ES-I3 (cell line): ENCODE measurements around the gene ZSWIM8.
"Not testable (repeated sequence)": the region's sequence is repeated elsewhere in the genome, so short reads cannot be mapped to it uniquely, and the experiment has no call there.

ENCODE experiments used
- H3K36me3 ChIP-seq: 2 replicates; pipeline ENCODE4 v1.6.1; 2013; ENCODE audit warnings: mild to moderate bottlenecking, low read length, control low read depth, moderate library complexity; ENCODE audit not compliant: insufficient read depth
- H3K4me1 ChIP-seq: 2 replicates; pipeline ENCODE4 v1.6.1; 2013; ENCODE audit warnings: mild to moderate bottlenecking, control low read depth, low read length; ENCODE audit not compliant: insufficient read depth
- H3K9ac ChIP-seq: 2 replicates; pipeline ENCODE4 v1.6.1; 2013; ENCODE audit warnings: low read depth, mild to moderate bottlenecking, low read length, moderate library complexity
- H3K9me3 ChIP-seq: 2 replicates; pipeline ENCODE4 v1.6.1; 2013; ENCODE audit warnings: mild to moderate bottlenecking, low read length, moderate library complexity; ENCODE audit not compliant: control insufficient read depth, insufficient read depth

Gene ZSWIM8, protein sequence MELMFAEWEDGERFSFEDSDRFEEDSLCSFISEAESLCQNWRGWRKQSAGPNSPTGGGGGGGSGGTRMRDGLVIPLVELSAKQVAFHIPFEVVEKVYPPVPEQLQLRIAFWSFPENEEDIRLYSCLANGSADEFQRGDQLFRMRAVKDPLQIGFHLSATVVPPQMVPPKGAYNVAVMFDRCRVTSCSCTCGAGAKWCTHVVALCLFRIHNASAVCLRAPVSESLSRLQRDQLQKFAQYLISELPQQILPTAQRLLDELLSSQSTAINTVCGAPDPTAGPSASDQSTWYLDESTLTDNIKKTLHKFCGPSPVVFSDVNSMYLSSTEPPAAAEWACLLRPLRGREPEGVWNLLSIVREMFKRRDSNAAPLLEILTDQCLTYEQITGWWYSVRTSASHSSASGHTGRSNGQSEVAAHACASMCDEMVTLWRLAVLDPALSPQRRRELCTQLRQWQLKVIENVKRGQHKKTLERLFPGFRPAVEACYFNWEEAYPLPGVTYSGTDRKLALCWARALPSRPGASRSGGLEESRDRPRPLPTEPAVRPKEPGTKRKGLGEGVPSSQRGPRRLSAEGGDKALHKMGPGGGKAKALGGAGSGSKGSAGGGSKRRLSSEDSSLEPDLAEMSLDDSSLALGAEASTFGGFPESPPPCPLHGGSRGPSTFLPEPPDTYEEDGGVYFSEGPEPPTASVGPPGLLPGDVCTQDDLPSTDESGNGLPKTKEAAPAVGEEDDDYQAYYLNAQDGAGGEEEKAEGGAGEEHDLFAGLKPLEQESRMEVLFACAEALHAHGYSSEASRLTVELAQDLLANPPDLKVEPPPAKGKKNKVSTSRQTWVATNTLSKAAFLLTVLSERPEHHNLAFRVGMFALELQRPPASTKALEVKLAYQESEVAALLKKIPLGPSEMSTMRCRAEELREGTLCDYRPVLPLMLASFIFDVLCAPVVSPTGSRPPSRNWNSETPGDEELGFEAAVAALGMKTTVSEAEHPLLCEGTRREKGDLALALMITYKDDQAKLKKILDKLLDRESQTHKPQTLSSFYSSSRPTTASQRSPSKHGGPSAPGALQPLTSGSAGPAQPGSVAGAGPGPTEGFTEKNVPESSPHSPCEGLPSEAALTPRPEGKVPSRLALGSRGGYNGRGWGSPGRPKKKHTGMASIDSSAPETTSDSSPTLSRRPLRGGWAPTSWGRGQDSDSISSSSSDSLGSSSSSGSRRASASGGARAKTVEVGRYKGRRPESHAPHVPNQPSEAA (N-terminal part only)

GRCh38 chr10:73785211-73785720 is at the start of gene ZSWIM8:
TSS of gene ZSWIM8 (plus strand) at chr10:73785606. CDS start at chr10:73785879, 273 bp downstream.
- 0 out of 2 replicates have a peak, but pooled peaks cover 4% of the 10 kb centered on the region for H3K4me1 ChIP-seq
- H3K9ac ChIP-seq, result peak within 1 kb of the TSS; percentile 82
- H3K9me3 ChIP-seq, result no peaks in the 10 kb centered on the region
- peaks cover 3% of the 10 kb centered on the region for H3K36me3 ChIP-seq

- not testable (repeated sequence) for H3K9me3 ChIP-seq, H3K36me3 ChIP-seq, H3K9ac ChIP-seq
- H3K4me1 ChIP-seq, result peaks cover 18% of the 10 kb centered on the region
Measured at GRCh38 chr10:73740501-73741254, 44.7 kb upstream of the ZSWIM8 start.

DNA sequence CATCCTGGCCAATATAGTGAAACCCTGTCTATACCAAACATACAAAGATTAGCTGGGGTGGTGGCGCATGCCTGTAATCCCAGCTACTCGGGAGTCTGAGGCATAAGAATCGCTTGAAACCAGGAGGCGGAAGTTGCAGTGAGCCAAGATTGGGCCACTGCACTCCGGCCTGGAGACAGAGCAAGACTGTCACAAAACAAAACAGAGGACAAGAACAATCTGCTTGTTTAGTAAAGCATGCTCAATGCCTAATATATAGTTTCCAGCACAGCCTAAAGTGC is 43.0 kb upstream of the ZSWIM8 start:
- Histone ChIP-seq H3K9me3 (no peaks in the 10 kb centered on the region), H3K9ac (no peak overlapping the region), H3K36me3 (peaks cover 6% of the 10 kb centered on the region; the same call in 1 of the 2 replicates), H3K4me1 (peaks cover 18% of the 10 kb centered on the region)

GRCh38 chr10:73743327-73743904 is 42.0 kb upstream of the ZSWIM8 start:
- peaks cover 18% of the 10 kb centered on the region for H3K4me1 ChIP-seq
- peaks cover 6% of the 10 kb centered on the region; the same call in 1 of the 2 replicates for H3K36me3 ChIP-seq
- no peaks in the 10 kb centered on the region for H3K9me3 ChIP-seq
- H3K9ac ChIP-seq, result peak overlapping the region; percentile 92

DNA sequence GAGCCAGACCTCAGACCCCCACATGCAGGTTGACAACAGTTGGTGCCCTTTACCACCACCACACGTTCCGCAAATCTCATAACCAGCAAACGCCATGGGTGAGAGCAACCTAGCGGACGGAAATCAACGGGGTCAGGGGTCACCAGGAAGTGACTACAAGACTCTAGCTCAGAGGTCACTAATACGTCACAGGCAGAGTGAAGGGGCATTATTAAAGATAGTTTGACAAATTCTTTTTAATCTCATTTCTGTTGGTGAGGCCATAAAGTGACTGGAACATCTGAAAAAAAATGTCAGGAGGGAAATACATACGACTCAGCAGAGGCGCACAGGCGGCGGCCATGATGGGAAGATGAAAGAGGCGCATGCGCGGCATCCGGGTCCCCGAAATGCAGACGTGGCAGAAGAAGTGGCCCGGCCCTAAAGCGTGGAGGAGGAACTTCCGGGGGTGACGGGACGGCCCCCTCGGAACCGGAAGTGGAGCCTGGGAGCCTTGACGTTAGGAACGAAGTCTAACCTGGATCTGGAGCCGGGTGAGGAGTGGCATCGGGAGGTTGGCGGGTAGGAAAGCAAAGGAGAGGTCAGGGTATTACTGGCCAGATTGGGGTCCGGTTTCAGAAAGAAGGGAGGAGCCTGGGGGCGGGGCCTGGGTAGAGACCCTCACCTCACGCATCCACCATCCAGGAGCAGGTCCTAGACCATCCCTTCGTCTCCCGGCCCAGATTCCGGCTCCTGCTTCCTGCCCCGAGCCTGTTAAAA is 41.3 kb upstream of the ZSWIM8 start, which contains the start of gene SEC24C:
TSS of gene SEC24C (plus strand) at position 468 of the 759 bp plus-strand sequence. CDS start 2,461 bp downstream, outside the sequence.
- Histone ChIP-seq H3K9me3 (no peaks in the 10 kb centered on the region), H3K36me3 (peaks cover 6% of the 10 kb centered on the region; the same call in 1 of the 2 replicates), H3K4me1 (peaks cover 18% of the 10 kb centered on the region), H3K9ac (peak within 1 kb of the TSS; percentile 92)

- H3K9ac ChIP-seq, result peak overlapping the region; percentile 92
- no peaks in the 10 kb centered on the region for H3K9me3 ChIP-seq
- H3K4me1 ChIP-seq, result peaks cover 18% of the 10 kb centered on the region
- H3K36me3 ChIP-seq, result peaks cover 6% of the 10 kb centered on the region; the same call in 1 of the 2 replicates
Measured at GRCh38 chr10:73744664-73744975, 40.8 kb upstream of the ZSWIM8 start.

- H3K9ac ChIP-seq, result no peak overlapping the region
- H3K4me1 ChIP-seq, result peaks cover 16% of the 10 kb centered on the region
- peaks cover 10% of the 10 kb centered on the region; the same call in 1 of the 2 replicates for H3K36me3 ChIP-seq
- no peaks in the 10 kb centered on the region for H3K9me3 ChIP-seq
Measured at GRCh38 chr10:73746721-73747120, 38.7 kb upstream of the ZSWIM8 start.

DNA sequence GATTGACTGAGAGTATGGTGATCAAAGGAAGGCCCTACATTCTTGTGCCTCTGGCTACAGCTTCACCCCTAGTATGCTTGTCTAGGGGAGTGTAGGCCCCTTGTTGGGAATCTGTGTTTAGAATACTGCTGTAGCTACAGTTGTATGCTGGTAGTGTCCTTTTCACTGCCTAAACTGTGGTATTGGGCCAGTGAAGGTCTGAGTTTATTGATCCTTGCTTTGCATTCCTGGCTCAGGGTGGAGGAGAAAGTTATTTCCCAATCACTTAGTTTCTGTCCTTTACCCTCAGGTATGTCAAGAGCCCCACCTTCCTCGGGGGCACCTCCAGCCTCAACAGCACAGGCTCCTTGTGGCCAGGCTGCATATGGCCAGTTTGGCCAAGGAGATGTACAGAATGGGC is 34.6 kb upstream of the ZSWIM8 start:
- no peak overlapping the region for H3K9ac ChIP-seq
- no peaks in the 10 kb centered on the region for H3K9me3 ChIP-seq
- H3K36me3 ChIP-seq, result peaks cover 14% of the 10 kb centered on the region; the same call in 1 of the 2 replicates
- no peaks in the 10 kb centered on the region for H3K4me1 ChIP-seq

DNA sequence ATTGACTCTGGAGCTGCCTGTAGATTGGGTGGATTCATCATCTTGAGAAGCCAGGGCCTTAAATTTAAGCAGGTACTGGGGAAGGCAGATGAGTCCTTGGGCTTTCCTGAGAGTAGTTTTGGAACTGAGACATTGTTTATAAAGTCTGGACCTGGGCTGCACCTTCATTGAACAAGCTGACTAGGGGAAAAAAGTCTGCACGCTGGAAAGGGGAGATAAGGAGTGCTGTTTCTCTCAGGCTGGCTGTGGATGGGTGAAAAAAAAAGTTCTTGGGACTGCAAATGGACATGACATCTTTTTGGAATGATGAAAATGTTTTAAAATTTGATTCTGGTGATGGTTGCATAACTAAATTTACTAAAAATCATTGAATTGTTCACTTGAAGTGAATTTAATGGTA is 29.2 kb upstream of the ZSWIM8 start:
- no peak overlapping the region for H3K9ac ChIP-seq
- no peaks in the 10 kb centered on the region for H3K9me3 ChIP-seq
- H3K36me3 ChIP-seq, result peaks cover 14% of the 10 kb centered on the region
- no peaks in the 10 kb centered on the region for H3K4me1 ChIP-seq

- Histone ChIP-seq H3K9me3 (no peaks in the 10 kb centered on the region), H3K9ac (no peak overlapping the region), H3K4me1 (no peaks in the 10 kb centered on the region), H3K36me3 (peaks cover 25% of the 10 kb centered on the region)
Measured at GRCh38 chr10:73758704-73759511, 26.5 kb upstream of the ZSWIM8 start.

DNA sequence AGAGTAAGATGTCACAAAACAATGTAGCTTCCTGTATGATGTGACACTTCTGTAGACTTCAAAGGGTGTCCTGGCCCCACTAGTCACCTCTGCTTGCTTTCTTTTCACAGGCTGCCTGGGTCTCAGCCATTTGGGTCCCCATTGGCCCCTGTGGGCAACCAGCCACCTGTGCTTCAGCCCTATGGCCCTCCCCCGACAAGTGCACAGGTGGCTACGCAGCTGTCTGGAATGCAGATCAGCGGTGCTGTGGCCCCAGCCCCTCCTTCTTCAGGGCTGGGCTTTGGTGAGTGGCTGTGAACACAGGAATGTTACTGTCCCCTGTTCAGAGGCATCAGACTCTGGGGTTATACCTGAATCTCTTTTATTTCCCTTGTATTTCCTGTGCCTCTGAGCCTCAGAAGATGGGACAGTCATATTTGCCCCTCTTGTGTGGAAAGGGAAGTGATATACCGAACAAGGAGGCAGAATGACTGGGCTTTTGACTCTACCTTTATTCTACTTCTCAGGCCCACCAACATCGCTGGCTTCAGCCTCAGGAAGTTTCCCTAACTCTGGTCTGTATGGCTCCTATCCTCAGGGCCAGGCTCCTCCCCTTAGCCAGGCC is 25.8 kb upstream of the ZSWIM8 start:
- no peak overlapping the region for H3K9ac ChIP-seq
- H3K36me3 ChIP-seq, result peaks cover 26% of the 10 kb centered on the region
- H3K4me1 ChIP-seq, result no peaks in the 10 kb centered on the region
- no peaks in the 10 kb centered on the region for H3K9me3 ChIP-seq

DNA sequence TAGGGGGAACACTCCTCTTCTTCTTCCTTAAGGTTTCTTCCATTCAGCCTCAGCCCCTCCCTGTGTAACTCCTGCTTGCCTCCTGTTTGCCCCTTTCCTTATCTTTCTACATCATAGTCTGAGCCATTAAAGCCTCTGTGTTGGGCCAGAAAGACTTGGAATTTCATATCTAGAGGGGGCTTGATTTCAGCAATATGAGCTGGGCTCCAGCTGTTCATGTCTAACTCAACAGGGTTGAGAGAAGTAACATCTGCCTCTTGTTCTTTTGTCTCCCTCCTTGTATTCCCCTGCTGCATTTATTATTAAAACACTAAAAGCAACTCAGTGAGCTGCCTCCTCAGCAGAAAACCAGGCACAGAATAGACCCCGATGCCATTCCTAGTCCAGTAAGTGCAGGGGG is 23.6 kb upstream of the ZSWIM8 start:
- H3K36me3 ChIP-seq, result peaks cover 33% of the 10 kb centered on the region
- H3K4me1 ChIP-seq, result no peaks in the 10 kb centered on the region
- no peaks in the 10 kb centered on the region for H3K9me3 ChIP-seq
- no peak overlapping the region for H3K9ac ChIP-seq
